ENCODE measurements around the gene CECR2. TPM values are rescaled to one million over a fixed set of nuclear protein-coding genes. Genes with fewer than 3 reads are reported as not detected.

CECR2 gene
- total RNA-seq, 1 experiment from 2014 or later: 3.6 TPM

DNA sequence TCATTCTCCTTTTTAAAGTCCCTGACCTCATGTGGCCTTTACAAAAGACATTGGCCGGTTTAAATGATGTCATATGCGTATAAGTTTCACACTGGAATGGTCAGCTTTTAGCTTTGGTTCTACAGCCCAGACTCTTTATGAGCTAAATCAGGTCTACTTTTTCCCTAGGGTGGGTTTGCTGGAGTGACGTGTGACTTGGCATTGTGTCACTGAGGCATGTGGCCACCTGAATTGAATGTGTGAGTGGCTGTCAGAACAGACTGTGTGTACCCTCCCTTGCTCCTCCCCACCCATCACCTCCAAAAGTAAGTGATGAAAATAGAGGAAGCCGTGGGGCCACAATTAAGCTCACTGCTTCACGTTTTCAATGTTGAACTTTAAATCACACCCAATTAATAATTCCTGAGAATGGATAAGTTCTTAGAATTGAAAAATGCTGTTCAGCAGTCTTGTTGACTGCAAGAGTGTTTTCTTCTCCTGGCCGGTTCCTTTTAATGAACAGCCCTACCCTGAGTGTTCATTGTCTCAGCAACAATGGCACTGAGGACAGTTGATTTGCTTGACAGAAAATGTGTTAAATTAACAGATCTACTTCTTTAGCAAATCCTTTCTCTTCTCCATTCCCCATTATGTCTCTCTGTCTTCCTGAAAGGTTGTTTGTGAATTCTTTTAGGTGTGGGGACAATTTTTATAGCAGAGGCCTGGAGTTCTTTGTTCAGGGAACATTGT is 11.3 kb downstream of the CECR2 start:
- DNase-seq (ENCODE audit: low read depth, low spot score) (no peak), ATAC-seq (no peak)
- BruUV-seq (replicated peaks): no TSS peak
- ChIA-PET POLR2A (no interaction called here), CTCF (interaction anchor here (0.6 kb wide), 1 partner anchor 572 kb away, joined by 3 read pairs; no protein-coding TSS in a partner anchor)
- in situ Hi-C loops (cut with HindIII; ENCODE audit: low pct_unique_long_range_greater_than_20kb, low sequenced_read_pairs) (no loop called here), intact Hi-C loops (cut with micrococcal nuclease; ENCODE audit: unreplicated experiment) (no loop called here)
- TF ChIP-seq TCF7L2 (IDR thresholded peaks at IDR 0.05; ENCODE audit: low read depth, low read length) (no peak), POLR2AphosphoS5 (IDR thresholded peaks at IDR 0.05; ENCODE audit: low read depth, low read length) (no peak), SIN3A (IDR thresholded peaks at IDR 0.05; ENCODE audit: borderline replicate concordance, insufficient read depth, low read depth, low read length) (no peak)
- TF ChIP-seq, protein P1, sequence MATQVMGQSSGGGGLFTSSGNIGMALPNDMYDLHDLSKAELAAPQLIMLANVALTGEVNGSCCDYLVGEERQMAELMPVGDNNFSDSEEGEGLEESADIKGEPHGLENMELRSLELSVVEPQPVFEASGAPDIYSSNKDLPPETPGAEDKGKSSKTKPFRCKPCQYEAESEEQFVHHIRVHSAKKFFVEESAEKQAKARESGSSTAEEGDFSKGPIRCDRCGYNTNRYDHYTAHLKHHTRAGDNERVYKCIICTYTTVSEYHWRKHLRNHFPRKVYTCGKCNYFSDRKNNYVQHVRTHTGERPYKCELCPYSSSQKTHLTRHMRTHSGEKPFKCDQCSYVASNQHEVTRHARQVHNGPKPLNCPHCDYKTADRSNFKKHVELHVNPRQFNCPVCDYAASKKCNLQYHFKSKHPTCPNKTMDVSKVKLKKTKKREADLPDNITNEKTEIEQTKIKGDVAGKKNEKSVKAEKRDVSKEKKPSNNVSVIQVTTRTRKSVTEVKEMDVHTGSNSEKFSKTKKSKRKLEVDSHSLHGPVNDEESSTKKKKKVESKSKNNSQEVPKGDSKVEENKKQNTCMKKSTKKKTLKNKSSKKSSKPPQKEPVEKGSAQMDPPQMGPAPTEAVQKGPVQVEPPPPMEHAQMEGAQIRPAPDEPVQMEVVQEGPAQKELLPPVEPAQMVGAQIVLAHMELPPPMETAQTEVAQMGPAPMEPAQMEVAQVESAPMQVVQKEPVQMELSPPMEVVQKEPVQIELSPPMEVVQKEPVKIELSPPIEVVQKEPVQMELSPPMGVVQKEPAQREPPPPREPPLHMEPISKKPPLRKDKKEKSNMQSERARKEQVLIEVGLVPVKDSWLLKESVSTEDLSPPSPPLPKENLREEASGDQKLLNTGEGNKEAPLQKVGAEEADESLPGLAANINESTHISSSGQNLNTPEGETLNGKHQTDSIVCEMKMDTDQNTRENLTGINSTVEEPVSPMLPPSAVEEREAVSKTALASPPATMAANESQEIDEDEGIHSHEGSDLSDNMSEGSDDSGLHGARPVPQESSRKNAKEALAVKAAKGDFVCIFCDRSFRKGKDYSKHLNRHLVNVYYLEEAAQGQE (IDR thresholded peaks at IDR 0.05; ENCODE audit: insufficient read depth in 1 of 2, low read depth in 2 of 2, low read length in 1 of 2): no peak
- TF ChIP-seq, protein P2, sequence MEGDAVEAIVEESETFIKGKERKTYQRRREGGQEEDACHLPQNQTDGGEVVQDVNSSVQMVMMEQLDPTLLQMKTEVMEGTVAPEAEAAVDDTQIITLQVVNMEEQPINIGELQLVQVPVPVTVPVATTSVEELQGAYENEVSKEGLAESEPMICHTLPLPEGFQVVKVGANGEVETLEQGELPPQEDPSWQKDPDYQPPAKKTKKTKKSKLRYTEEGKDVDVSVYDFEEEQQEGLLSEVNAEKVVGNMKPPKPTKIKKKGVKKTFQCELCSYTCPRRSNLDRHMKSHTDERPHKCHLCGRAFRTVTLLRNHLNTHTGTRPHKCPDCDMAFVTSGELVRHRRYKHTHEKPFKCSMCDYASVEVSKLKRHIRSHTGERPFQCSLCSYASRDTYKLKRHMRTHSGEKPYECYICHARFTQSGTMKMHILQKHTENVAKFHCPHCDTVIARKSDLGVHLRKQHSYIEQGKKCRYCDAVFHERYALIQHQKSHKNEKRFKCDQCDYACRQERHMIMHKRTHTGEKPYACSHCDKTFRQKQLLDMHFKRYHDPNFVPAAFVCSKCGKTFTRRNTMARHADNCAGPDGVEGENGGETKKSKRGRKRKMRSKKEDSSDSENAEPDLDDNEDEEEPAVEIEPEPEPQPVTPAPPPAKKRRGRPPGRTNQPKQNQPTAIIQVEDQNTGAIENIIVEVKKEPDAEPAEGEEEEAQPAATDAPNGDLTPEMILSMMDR (IDR thresholded peaks at IDR 0.05): no peak
- Histone ChIP-seq H3K9me3 (ENCODE audit: control insufficient read depth, insufficient read depth, low read depth, low read length) (no peaks in the 10 kb centered on the region), H3K27ac (ENCODE audit: low read length) (no peak overlapping the region), H3K36me3 (ENCODE audit: control insufficient read depth, insufficient read depth, low read length) (no peaks in the 10 kb centered on the region), H3K4me3 (ENCODE audit: low read depth in 2 of 2, low read length in 2 of 2) (no peak overlapping the region), H3K27me3 (ENCODE audit: control insufficient read depth, insufficient read depth, low read length) (no peaks in the 10 kb centered on the region), H3K4me1 (ENCODE audit: control insufficient read depth, insufficient read depth, low read length) (no peaks in the 10 kb centered on the region)

DNA sequence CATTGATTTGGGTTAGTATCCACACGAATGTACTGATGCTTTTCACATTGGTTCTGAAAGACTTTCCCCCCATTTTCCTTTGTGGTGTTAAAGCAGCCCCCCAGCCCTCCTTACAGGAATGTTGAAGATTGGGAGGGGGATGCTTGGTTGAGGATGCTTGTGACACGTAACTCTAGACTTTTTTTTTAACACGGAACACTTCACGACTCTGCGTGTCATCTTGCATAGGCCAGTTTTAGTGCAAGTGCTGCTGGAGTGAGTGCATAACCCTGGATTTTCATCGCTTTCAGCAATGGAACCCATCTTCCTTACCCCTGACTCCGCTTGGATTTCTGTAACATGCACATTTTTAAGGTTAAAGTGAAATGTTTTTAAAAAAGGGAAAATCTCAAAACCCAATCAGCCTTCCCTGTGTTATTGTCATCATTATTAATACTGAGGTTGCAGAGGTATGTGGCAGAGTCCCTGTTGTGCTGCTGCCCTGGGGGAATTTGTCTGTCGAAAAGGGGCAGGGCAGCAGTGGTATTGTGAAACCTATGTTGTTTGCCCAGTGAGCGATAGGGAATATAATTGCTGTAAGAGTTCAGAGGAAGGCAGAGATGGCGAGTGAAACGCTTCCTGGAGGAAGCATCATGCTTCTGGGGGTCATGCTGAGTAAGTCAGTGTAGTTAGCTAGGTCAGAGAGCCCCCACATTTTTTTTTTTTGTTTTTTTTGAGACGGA is 12.1 kb downstream of the CECR2 start:
- no TSS peak for BruUV-seq (replicated peaks)
- CTCF ChIA-PET: no interaction called here
- in situ Hi-C loops (cut with HindIII; ENCODE audit: low pct_unique_long_range_greater_than_20kb, low sequenced_read_pairs) (no loop called here), intact Hi-C loops (cut with micrococcal nuclease; ENCODE audit: unreplicated experiment) (no loop called here)
- DNase-seq (ENCODE audit: low read depth, low spot score) (no peak), ATAC-seq (no peak)
- H3K4me3 ChIP-seq (ENCODE audit: low read depth in 2 of 2, low read length in 2 of 2): no peak overlapping the region
- POLR2A ChIA-PET: interaction anchor here (0.7 kb wide), 1 partner anchor 207 kb away, joined by 3 read pairs; no protein-coding TSS in a partner anchor
- no peaks in the 10 kb centered on the region for H3K36me3 ChIP-seq (ENCODE audit: control insufficient read depth, insufficient read depth, low read length)
- H3K27ac ChIP-seq (ENCODE audit: low read length): no peak overlapping the region
- no peaks in the 10 kb centered on the region for H3K27me3 ChIP-seq (ENCODE audit: control insufficient read depth, insufficient read depth, low read length)
- TF ChIP-seq POLR2AphosphoS5 (IDR thresholded peaks at IDR 0.05; ENCODE audit: low read depth, low read length): no peak
- TF ChIP-seq, protein P2 (IDR thresholded peaks at IDR 0.05): no peak
- TF ChIP-seq SIN3A (IDR thresholded peaks at IDR 0.05; ENCODE audit: borderline replicate concordance, insufficient read depth, low read depth, low read length): no peak
- TF ChIP-seq, protein P1 (IDR thresholded peaks at IDR 0.05; ENCODE audit: insufficient read depth in 1 of 2, low read depth in 2 of 2, low read length in 1 of 2): no peak
- TF ChIP-seq TCF7L2 (IDR thresholded peaks at IDR 0.05; ENCODE audit: low read depth, low read length): no peak
- no peaks in the 10 kb centered on the region for H3K4me1 ChIP-seq (ENCODE audit: control insufficient read depth, insufficient read depth, low read length)
- H3K9me3 ChIP-seq (ENCODE audit: control insufficient read depth, insufficient read depth, low read depth, low read length): no peaks in the 10 kb centered on the region
